PC-3 (cell line): ENCODE measurements around the gene TSR2. TPM values are rescaled to one million over a fixed set of nuclear protein-coding genes. Genes with fewer than 3 reads are reported as not detected.

ENCODE experiments used
- ATAC-seq: fragments of 200-7000 bp; cut with Tn5 transposase; 2 replicates; pipeline ENCODE4 v1.9.1; 2020; ENCODE audit warnings: mild to moderate bottlenecking, moderate library complexity
- BruUV-seq: library from RNA; stranded (reverse); fragments of 400-500 nt; replicated peaks from 2 replicates; lab custom pipeline; 2021; lab: Mats Ljungman, UMichigan
- CTCF ChIA-PET: fragments of 300-600 bp; sonication (Branson Sonifier 250); formaldehyde crosslinking; loops from one replicate; lab custom pipeline; 2022; ENCODE audit warnings: antibody characterized with exemption; lab: Charles Lee
- POLR2A ChIA-PET: fragments of 300-600 bp; sonication (Branson Sonifier 250); formaldehyde crosslinking; loops from one replicate; lab custom pipeline; 2022; ENCODE audit warnings: antibody characterized with exemption; ENCODE audit not compliant: unreplicated experiment; lab: Charles Lee
- DNase-seq: peaks from one replicate; pipeline ENCODE4 v3.0.0-alpha.2; 2015
- H2AFZ ChIP-seq: fragments of 300-600 bp; sonication (generic); 2 replicates; pipeline ENCODE4 v1.6.0; 2016; ENCODE audit warnings: antibody characterized with exemption, low read length
- H3F3A ChIP-seq: fragments of 300-600 bp; sonication (generic); one replicate; pipeline ENCODE4 v1.6.0; 2017; ENCODE audit warnings: antibody characterized with exemption, low read length, control low read depth, mild to moderate bottlenecking; ENCODE audit not compliant: unreplicated experiment
- H3K27ac ChIP-seq: fragments of 300-600 bp; sonication (generic); 2 replicates; pipeline ENCODE4 v1.5.1; 2016; ENCODE audit warnings: mild to moderate bottlenecking, low read length
- H3K27me3 ChIP-seq: fragments of 300-600 bp; sonication (generic); 2 replicates; pipeline ENCODE4 v1.6.1; 2016; ENCODE audit warnings: low read length, mixed read lengths
- H3K36me3 ChIP-seq: fragments of 300-600 bp; sonication (generic); 2 replicates; pipeline ENCODE4 v1.6.1; 2016; ENCODE audit warnings: low read depth, mixed run types, low read length, mixed read lengths
- H3K4me1 ChIP-seq: fragments of 300-600 bp; sonication (generic); 2 replicates; pipeline ENCODE4 v1.5.1; 2016; ENCODE audit warnings: low read length; ENCODE audit not compliant: insufficient read depth
- H3K4me2 ChIP-seq: fragments of 300-600 bp; sonication (generic); 2 replicates; pipeline ENCODE4 v1.6.0; 2016; ENCODE audit warnings: low read length
- H3K4me3 ChIP-seq: fragments of 300-600 bp; sonication (generic); 2 replicates; pipeline ENCODE4 v1.5.1; 2016; ENCODE audit warnings: mild to moderate bottlenecking, low read length, mixed read lengths
- H3K79me2 ChIP-seq: fragments of 300-600 bp; sonication (generic); 2 replicates; pipeline ENCODE4 v1.6.1; 2017; ENCODE audit warnings: low read length, mixed read lengths
- H3K9ac ChIP-seq: fragments of 300-600 bp; sonication (generic); 2 replicates; pipeline ENCODE4 v1.6.0; 2016; ENCODE audit warnings: mild to moderate bottlenecking, low read length
- H3K9me2 ChIP-seq: fragments of 300-600 bp; sonication (generic); replicated peaks from 2 replicates; pipeline ENCODE4 v1.6.1; 2016; ENCODE audit warnings: mixed run types, low read length, mixed read lengths
- H3K9me3 ChIP-seq: fragments of 300-600 bp; sonication (generic); 2 replicates; pipeline ENCODE4 v1.6.1; 2016; ENCODE audit warnings: low read length, mixed read lengths
- H4K20me1 ChIP-seq: fragments of 300-600 bp; sonication (generic); 2 replicates; pipeline ENCODE4 v1.6.1; 2016; ENCODE audit warnings: low read length, mixed read lengths
- CTCF ChIP-seq: fragments of 300-600 bp; sonication (generic); conservative IDR thresholded peaks from 2 replicates; pipeline ENCODE4 v1.5.1; 2017; ENCODE audit warnings: antibody characterized with exemption, low read depth, mild to moderate bottlenecking, low read length
- EZH2 ChIP-seq: fragments of 300-600 bp; sonication (generic); IDR thresholded peaks from one replicate; pipeline ENCODE4 v1.6.1; 2017; ENCODE audit warnings: antibody characterized with exemption, mild to moderate bottlenecking, low read length; ENCODE audit not compliant: unreplicated experiment
- EZH2phosphoT487 ChIP-seq: fragments of 300-600 bp; sonication (generic); IDR thresholded peaks from 2 replicates; pipeline ENCODE4 v1.6.1; 2018; ENCODE audit warnings: mild to moderate bottlenecking, antibody characterized with exemption, low read length, borderline replicate concordance
- intact Hi-C: fragments of 100-400 bp; cut with micrococcal nuclease; formaldehyde crosslinking; loops from 2 replicates; pipeline ENCODE4 v1.9.0; 2023
- total RNA-seq: library from RNA; depleted of rRNA; stranded (reverse); fragments of >200 nt; gene quantifications from 2 replicates; pipeline ENCODE4 v1.2.3, GENCODE V29; 2014

Gene TSR2
- total RNA-seq, 1 experiment from 2014 or later, result 38.6 TPM

GRCh38 chrX:54473993-54474859, 34.0 kb downstream of the TSR2 start:
- H3K4me1 ChIP-seq, result peaks cover 14% of the 10 kb centered on the region
- DNase-seq (peak; percentile 80), ATAC-seq (peak; percentile 100)
- H3K4me2 ChIP-seq, result peak overlapping the region; percentile 82
- H3K9me2 ChIP-seq, result no peaks in the 10 kb centered on the region
- H2AFZ ChIP-seq, result peak overlapping the region; percentile 71
- intact Hi-C loops, result no loop called here
- no peaks in the 10 kb centered on the region for H3K36me3 ChIP-seq
- H3K4me3 ChIP-seq, result peak overlapping the region; percentile 60
- no peaks in the 10 kb centered on the region for H3F3A ChIP-seq
- ChIA-PET CTCF (no interaction called here), POLR2A (no interaction called here)
- peak overlapping the region; percentile 61 for H3K9ac ChIP-seq
- BruUV-seq, result TSS peak; percentile 51
- peaks cover 16% of the 10 kb centered on the region for H3K79me2 ChIP-seq
- H3K27ac ChIP-seq, result peak overlapping the region; percentile 49
- no peaks in the 10 kb centered on the region for H3K9me3 ChIP-seq
- H4K20me1 ChIP-seq, result no peaks in the 10 kb centered on the region
- TF ChIP-seq EZH2phosphoT487, result no peak
- no peak for TF ChIP-seq EZH2
- no peak for TF ChIP-seq CTCF
- no peaks in the 10 kb centered on the region for H3K27me3 ChIP-seq

DNA sequence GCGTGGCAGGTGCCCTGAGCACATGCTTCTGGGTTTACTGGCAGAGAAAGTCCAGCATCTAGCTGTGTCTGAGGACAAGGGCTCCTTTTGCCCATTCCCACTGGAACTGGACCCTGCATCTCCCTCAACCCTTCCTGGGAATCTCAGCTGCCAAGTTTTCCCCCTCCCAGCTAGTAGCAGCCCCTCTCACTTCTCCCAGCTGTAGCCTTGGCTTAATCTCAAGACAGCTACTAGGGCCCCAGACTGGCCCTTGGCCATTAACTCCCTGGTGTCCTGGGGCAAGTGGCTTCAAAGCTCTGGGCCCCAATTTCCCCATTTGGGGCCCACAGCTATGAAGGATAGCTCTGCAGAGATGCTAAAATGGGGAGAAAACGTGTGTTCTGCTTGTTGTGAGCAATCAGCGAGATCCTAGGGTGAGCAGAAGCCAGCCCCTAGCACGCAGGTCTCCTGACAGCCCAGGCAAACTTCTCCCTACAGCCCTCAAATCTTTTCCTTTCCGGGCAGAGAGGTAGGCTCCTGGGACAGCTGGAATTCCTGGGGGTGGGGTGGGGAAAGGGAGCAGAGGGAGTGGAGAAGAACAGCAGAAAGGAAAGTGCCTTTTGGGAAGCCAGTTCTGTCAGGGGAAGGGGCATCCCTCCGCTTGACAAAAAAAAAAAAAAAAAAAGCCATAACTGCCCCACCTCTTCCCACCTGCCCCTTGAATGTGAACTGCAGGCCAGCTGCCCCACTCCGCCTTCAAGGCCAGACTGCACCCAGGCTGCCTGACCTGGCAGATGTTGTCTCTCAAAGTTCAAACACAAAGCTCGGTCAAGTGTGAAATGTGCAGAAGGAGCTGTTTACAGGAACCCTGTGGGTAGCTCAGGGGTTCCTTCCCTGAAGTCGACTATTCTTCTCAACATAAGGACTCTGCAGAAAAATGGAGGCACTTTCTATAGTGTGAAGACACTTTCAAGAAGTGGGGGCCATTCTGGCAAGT, 39.2 kb downstream of the TSR2 start:
- H3K79me2 ChIP-seq, result no peaks in the 10 kb centered on the region
- CTCF ChIA-PET, result interaction anchor here (0.6 kb wide), 1 partner anchor 51 kb away, joined by 5 read pairs; the partner anchor contains the start of gene GNL3L
- POLR2A ChIA-PET, result interaction anchor here (0.7 kb wide), 1 partner anchor 76 kb away, joined by 3 read pairs; no protein-coding TSS in a partner anchor

More for the DNA sequence above, 39.2 kb downstream of the TSR2 start:
- H3K4me3 ChIP-seq, result no peak overlapping the region
- intact Hi-C loops, result no loop called here
- DNase-seq (no peak), ATAC-seq (no peak)
- H3K9me3 ChIP-seq, result no peaks in the 10 kb centered on the region
- peaks cover 9% of the 10 kb centered on the region for H3K4me1 ChIP-seq
- H2AFZ ChIP-seq, result no peak overlapping the region
- TF ChIP-seq CTCF, result no peak
- TF ChIP-seq EZH2phosphoT487, result no peak
- no peak for TF ChIP-seq EZH2
- no peaks in the 10 kb centered on the region for H4K20me1 ChIP-seq
- no peak overlapping the region for H3K27ac ChIP-seq
- H3F3A ChIP-seq, result no peaks in the 10 kb centered on the region
- no TSS peak for BruUV-seq
- H3K9ac ChIP-seq, result no peak overlapping the region
- H3K4me2 ChIP-seq, result no peak overlapping the region
- H3K27me3 ChIP-seq, result no peaks in the 10 kb centered on the region
- H3K36me3 ChIP-seq, result no peaks in the 10 kb centered on the region
- no peaks in the 10 kb centered on the region for H3K9me2 ChIP-seq
